ENCODE measurements around the gene SLC45A1. TPM values are rescaled to one million over a fixed set of nuclear protein-coding genes. Genes with fewer than 3 reads are reported as not detected.

SLC45A1 gene
- polyA plus RNA-seq, 1 donor (not counting 4 experiments of a cell fraction or from before 2014, with no cell fraction given), result 0.14 TPM

DNA sequence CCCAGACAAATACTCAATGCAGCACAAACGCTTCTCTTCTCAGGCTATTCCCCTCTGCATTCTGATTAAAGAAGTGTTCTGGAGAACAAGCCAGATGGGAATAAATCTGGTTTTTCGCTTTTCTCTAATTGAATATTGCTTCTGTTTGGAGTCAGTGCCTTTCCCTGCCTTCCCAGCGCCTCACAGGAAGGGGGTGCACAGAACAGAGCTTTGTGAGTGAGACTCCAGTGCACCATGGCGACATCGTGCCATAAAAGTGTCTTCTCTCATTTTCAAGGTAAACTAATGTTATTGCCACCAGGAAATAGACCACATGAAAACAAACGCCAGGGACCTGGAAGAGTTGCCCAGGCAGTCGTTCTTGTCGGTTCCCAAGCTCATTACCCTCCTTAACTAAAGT lies 43.6 kb upstream of the SLC45A1 start:
- no peaks in the 10 kb centered on the region for H3K79me2 ChIP-seq (ENCODE audit: control insufficient read depth, insufficient read depth, low read length)
- FAIRE-seq (no peak), DNase-seq (ENCODE audit: low read depth, low spot score) (no peak)
- H3K9me3 ChIP-seq (ENCODE audit: control insufficient read depth, low read depth, low read length), result no peaks in the 10 kb centered on the region
- no peak overlapping the region for H2AFZ ChIP-seq (ENCODE audit: control insufficient read depth, low read length)
- TF ChIP-seq EZH2 (IDR thresholded peaks at IDR 0.05; ENCODE audit: low read length) (no peak), CTCF (optimal IDR thresholded peaks at IDR 0.05 in 1 of 3, IDR thresholded peaks at IDR 0.05 in 1 of 3, conservative IDR thresholded peaks at IDR 0.05 in 1 of 3; ENCODE audit: extremely low read depth in 1 of 3, insufficient read depth in 2 of 3, low read length in 3 of 3) (no peak)
- no peak overlapping the region for H3K9ac ChIP-seq (ENCODE audit: control insufficient read depth, extremely low read depth, insufficient read depth, low read length)
- no peaks in the 10 kb centered on the region for H3K4me1 ChIP-seq (ENCODE audit: control insufficient read depth, extremely low read depth, insufficient read depth, low read length)
- no peaks in the 10 kb centered on the region for H3K36me3 ChIP-seq (ENCODE audit: control insufficient read depth in 2 of 2, extremely low read depth in 1 of 2, insufficient read depth in 2 of 2, low read length in 2 of 2)
- no peak overlapping the region for H3K27ac ChIP-seq (ENCODE audit: control insufficient read depth, insufficient read depth, low read length)
- H3K4me3 ChIP-seq (ENCODE audit: control insufficient read depth in 2 of 3, extremely low read depth in 1 of 3, insufficient read depth in 2 of 3, low read depth in 1 of 3, low read length in 3 of 3), result no peak overlapping the region
- no peaks in the 10 kb centered on the region for H3K27me3 ChIP-seq (ENCODE audit: control insufficient read depth, extremely low read depth, insufficient read depth, low read length)
- no peak overlapping the region for H3K4me2 ChIP-seq (ENCODE audit: control insufficient read depth, extremely low read depth, insufficient read depth, low read depth, low read length)
- no peaks in the 10 kb centered on the region for H3K9me1 ChIP-seq (ENCODE audit: control insufficient read depth, extremely low read depth, insufficient read depth, low read length)
- H4K20me1 ChIP-seq (ENCODE audit: control insufficient read depth, extremely low read depth, insufficient read depth, low read length), result no peaks in the 10 kb centered on the region
- dilution Hi-C loops (cut with MboI; ENCODE audit: extremely low pct_ligation_motif_present, low sequenced_read_pairs), result no loop called here

GRCh38 chr1:8276173-8276914 lies 41.6 kb upstream of the SLC45A1 start:
- Histone ChIP-seq H3K9ac (ENCODE audit: control insufficient read depth, extremely low read depth, insufficient read depth, low read length) (no peak overlapping the region), H3K36me3 (ENCODE audit: control insufficient read depth in 2 of 2, extremely low read depth in 1 of 2, insufficient read depth in 2 of 2, low read length in 2 of 2) (no peaks in the 10 kb centered on the region), H3K79me2 (ENCODE audit: control insufficient read depth, insufficient read depth, low read length) (no peaks in the 10 kb centered on the region), H3K27me3 (ENCODE audit: control insufficient read depth, extremely low read depth, insufficient read depth, low read length) (no peaks in the 10 kb centered on the region), H3K4me1 (ENCODE audit: control insufficient read depth, extremely low read depth, insufficient read depth, low read length) (no peaks in the 10 kb centered on the region), H3K9me3 (ENCODE audit: control insufficient read depth, low read depth, low read length) (no peaks in the 10 kb centered on the region), H4K20me1 (ENCODE audit: control insufficient read depth, extremely low read depth, insufficient read depth, low read length) (no peaks in the 10 kb centered on the region), H3K4me3 (ENCODE audit: control insufficient read depth in 2 of 3, extremely low read depth in 1 of 3, insufficient read depth in 2 of 3, low read depth in 1 of 3, low read length in 3 of 3) (no peak overlapping the region), H3K9me1 (ENCODE audit: control insufficient read depth, extremely low read depth, insufficient read depth, low read length) (no peaks in the 10 kb centered on the region), H3K27ac (ENCODE audit: control insufficient read depth, insufficient read depth, low read length) (no peak overlapping the region), H3K4me2 (ENCODE audit: control insufficient read depth, extremely low read depth, insufficient read depth, low read depth, low read length) (no peak overlapping the region), H2AFZ (ENCODE audit: control insufficient read depth, low read length) (no peak overlapping the region)
- no peak for TF ChIP-seq CTCF (optimal IDR thresholded peaks at IDR 0.05 in 1 of 3, IDR thresholded peaks at IDR 0.05 in 1 of 3, conservative IDR thresholded peaks at IDR 0.05 in 1 of 3; ENCODE audit: extremely low read depth in 1 of 3, insufficient read depth in 2 of 3, low read length in 3 of 3)
- TF ChIP-seq EZH2 (IDR thresholded peaks at IDR 0.05; ENCODE audit: low read length), result no peak
- DNase-seq (ENCODE audit: low read depth, low spot score) (no peak), FAIRE-seq (no peak)
- dilution Hi-C loops (cut with MboI; ENCODE audit: extremely low pct_ligation_motif_present, low sequenced_read_pairs), result no loop called here
